RCC 7860 (cell line): Measurements from ENCODE around the gene SASH1.
A peak's percentile ranks its signal among the peaks of the same experiment; 100 is the strongest.

ENCODE experiments used
- DNase-seq: peaks from one replicate; pipeline ENCODE4 v3.0.0-alpha.2; 2015; ENCODE audit warnings: low spot score
- FAIRE-seq: peaks from 2 replicates; lab custom pipeline; 2012; peaks lifted over from hg19 to GRCh38; lab: Jason Lieb, UNC

SASH1 gene

DNA sequence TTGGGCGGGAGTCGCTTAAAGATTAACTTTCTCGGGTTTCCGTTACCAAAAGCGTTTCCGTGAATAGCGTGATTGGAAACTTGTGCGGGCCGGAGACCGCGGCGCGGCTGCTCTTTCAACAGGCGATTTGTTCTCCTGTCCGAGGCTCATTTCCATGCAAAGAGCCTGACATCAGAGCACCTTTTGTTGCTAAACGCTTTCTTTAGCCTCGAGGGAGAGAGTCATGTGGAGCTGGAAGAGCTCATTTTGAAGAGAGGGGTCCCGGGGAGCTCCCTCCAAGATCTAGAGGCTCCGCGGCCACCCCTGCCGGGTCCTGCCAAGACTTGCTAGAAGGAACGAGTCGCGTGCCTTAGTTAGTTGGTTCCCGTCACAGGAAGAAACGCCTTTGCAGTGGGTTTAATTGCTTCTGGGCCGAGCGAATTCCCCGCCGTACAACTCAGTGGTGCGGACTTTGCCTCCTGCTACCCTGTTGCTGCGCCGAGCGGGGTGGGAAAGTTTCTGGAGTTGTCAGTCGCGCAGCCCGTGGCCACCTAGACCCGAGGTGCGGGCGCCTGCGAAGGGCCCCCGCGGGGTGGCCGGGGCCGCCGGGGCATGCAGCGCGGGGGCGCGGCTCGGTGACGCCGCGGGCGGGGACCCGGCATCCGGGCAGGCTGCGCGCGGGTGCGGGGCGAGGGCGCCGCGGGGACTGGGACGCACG lies at the start of gene SASH1:
Gene SASH1, plus strand, starts transcription at position 489 of the 697 bp plus-strand sequence. CDS start 230 bp downstream, outside the sequence.
- DNase-seq (peak; percentile 72), FAIRE-seq (peak; percentile 65)

DNA sequence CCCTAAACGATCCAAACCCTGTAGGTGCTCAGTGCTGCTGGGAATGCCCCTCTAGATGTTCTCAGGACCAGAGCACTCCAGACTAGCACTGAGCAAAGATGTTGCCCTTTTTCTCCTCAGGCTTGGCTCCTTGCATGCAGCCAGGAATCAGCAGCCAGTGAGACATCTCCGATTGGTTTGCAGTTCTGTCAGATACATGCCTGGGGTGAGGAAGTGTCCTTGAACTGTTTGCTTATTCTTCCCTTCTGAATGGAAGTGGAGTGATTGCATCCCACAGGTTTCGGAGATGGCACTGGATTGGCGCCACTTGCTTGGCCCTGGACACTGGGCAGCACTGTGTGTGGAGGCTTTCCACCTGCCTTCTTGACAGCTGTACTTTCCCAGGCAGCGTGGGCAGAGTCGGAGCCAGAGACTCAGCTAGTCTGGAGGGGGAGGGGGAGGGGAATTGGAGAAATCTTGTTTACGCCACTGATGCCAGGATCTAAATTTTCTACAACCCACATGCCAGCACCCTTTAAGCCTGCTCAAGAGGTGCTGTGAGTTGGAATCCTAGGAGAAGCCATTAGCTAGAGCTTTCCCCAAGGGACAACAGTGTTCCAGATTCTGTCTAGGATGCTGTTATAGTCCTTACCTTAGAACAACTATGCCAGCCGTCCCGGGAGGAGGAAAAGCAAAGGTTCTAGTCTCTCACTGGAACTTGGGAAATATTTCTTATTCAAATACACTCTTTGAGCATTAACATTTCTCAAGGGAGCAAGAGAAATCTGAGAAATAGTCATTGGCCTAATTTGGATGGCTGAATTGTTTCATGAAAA lies 49.2 kb upstream of the SASH1 start:
- DNase-seq (no peak), FAIRE-seq (no peak)

- no peak for FAIRE-seq
These were observed 48.6 kb upstream of the SASH1 start for GRCh38 chr6:148294059-148294458.

GRCh38 chr6:148295261-148295887 lies 47.3 kb upstream of the SASH1 start:
- FAIRE-seq, result no peak
- no peak for DNase-seq

More at GRCh38 chr6:148294059-148294458, 48.6 kb upstream of the SASH1 start:
- no peak for DNase-seq

- DNase-seq (no peak), FAIRE-seq (no peak)
These were observed 45.9 kb upstream of the SASH1 start for GRCh38 chr6:148296771-148297170.

DNA sequence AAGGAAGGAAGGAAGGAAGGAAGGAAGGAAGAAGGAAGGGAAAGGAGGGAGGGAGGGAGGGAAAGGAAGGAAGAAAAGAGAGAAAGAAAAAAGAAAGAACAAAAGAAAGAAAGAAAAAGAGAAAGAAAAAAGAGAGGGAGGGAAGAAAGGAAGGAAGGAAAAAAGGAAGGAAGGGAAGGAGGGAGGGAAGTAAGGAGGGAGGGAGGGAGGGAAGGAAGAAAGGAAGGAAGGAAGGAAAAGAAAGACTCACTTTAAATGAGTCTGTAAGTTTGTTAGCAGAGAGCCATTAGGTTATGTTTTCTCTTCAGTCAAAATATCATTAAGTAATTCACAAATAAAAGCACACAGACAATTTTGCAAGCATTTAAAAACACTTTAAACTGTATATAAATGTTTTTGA lies 44.0 kb upstream of the SASH1 start:
- FAIRE-seq (no peak), DNase-seq (no peak)

GRCh38 chr6:148303616-148304015 lies 39.0 kb upstream of the SASH1 start:
- FAIRE-seq, result no peak
- DNase-seq, result no peak

- no peak for DNase-seq
These were observed 37.7 kb upstream of the SASH1 start for GRCh38 chr6:148304976-148305375.

DNA sequence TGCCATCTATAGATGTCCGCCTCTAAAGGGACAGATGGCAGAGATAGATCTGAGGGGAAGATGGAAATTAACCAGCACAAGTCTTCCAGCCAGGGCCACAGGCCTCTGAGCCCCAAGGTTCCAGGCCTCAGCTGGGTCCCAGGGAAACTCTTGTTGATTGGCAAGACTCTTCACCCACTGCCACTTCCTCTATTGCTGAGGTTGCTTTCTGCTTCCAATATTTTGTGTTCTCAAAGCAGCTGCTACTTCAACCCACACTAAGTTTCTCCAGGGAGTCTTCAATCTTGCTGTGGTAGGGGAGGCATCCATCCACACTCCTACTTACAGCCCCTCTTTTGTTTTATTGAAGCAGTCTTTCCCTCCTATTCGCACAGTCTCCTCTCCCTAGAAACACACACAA lies 36.4 kb upstream of the SASH1 start:
- no peak for FAIRE-seq
- no peak for DNase-seq

More at GRCh38 chr6:148304976-148305375, 37.7 kb upstream of the SASH1 start:
- FAIRE-seq, result no peak

GRCh38 chr6:148307405-148307804 lies 35.2 kb upstream of the SASH1 start:
- FAIRE-seq (no peak), DNase-seq (no peak)

- FAIRE-seq (no peak), DNase-seq (no peak)
These were observed 33.3 kb upstream of the SASH1 start for GRCh38 chr6:148309301-148309700.

GRCh38 chr6:148311966-148312669 lies 30.5 kb upstream of the SASH1 start:
- DNase-seq (peak; percentile 18), FAIRE-seq (no peak)

- FAIRE-seq (no peak), DNase-seq (no peak)
These were observed 29.1 kb upstream of the SASH1 start for GRCh38 chr6:148313488-148313887.

- FAIRE-seq (no peak), DNase-seq (no peak)
These were observed 26.3 kb upstream of the SASH1 start for GRCh38 chr6:148316308-148316707.

GRCh38 chr6:148317051-148317450 lies 25.6 kb upstream of the SASH1 start:
- FAIRE-seq (no peak), DNase-seq (no peak)

- FAIRE-seq, result no peak
- DNase-seq, result no peak
These were observed 24.9 kb upstream of the SASH1 start for GRCh38 chr6:148317739-148318138.

DNA sequence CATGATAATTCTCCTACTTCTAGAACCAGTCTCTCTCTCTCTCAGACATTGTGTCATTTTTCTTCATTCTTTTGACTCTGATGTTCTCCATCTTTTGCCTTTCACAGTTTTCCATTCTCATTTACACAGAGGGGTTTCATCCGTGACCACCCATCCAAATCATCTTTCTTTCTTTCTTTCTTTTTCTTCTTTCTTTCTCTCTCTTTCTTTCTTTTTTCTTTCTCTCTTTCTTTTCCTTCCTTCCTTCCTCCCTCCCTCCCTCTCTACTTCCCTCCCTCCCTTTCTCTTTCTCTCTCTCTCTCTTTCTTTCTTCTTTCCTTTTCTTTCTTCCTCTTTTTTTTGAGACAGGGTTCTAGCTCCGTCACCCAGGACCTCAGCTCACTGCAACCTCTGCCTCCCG lies 19.9 kb upstream of the SASH1 start:
- DNase-seq (no peak), FAIRE-seq (no peak)

DNA sequence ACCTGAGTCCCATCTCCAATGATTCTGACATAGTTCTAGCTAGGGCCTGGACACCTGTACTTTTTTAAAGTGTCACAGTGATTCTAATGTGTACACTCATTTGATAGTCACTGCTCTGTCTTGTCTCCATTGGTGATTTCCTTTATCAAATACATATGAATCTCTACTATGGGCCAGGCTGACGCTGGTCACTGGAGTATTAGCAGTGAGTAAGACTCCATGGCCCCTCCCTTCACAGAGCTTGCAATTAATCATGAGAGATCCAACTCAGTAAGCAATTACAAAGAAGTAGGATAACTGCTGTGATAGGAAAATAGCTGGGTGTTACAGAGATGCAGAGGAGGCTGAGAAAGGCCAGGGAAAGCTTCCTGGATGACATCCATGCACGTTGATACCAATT lies 19.3 kb upstream of the SASH1 start:
- peak; percentile 47 for DNase-seq
- no peak for FAIRE-seq

DNA sequence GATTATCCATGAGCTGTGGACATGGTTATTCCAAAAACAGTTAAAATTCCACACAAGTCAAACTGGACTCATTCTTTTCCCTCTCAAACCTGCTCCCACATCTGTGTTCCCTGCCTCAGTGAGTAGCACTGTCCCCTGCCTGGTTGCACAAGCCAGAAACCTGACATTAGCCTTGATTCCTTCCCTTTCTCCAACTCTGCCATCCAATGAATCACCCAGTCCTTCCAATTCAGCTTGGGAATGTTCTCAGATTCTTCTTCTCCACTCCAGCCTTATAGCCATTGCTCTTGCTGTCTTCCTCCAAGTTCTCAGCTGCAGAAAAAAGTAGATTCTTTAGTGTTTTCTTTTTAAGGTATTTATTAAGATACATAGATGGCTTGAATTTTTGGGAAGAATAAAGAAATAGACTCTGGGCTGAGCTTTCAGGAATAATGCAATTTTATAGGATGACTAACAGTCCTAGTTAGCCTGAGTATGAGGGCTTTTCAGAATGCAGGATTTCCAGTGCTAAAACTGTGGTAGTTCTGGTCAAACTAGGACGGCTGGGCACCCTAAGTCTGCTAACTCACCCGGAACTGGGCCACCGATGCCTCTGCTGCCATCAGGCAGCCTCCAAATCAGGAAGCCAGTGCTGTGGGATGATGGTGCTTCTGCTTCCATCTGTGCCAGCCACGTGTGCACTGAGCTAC lies 18.2 kb upstream of the SASH1 start:
- FAIRE-seq (no peak), DNase-seq (peak; percentile 21)

- FAIRE-seq, result no peak
- no peak for DNase-seq
These were observed 17.1 kb upstream of the SASH1 start for GRCh38 chr6:148325316-148326068.
